GM18858 (cell line): ENCODE results near the gene SHC1.

Experiments
- ATAC-seq: cut with Tn5 transposase; IDR thresholded peaks from one replicate; pipeline ENCODE4 v1.9.1; 2021; ENCODE audit not compliant: unreplicated experiment

The SHC1 gene

DNA sequence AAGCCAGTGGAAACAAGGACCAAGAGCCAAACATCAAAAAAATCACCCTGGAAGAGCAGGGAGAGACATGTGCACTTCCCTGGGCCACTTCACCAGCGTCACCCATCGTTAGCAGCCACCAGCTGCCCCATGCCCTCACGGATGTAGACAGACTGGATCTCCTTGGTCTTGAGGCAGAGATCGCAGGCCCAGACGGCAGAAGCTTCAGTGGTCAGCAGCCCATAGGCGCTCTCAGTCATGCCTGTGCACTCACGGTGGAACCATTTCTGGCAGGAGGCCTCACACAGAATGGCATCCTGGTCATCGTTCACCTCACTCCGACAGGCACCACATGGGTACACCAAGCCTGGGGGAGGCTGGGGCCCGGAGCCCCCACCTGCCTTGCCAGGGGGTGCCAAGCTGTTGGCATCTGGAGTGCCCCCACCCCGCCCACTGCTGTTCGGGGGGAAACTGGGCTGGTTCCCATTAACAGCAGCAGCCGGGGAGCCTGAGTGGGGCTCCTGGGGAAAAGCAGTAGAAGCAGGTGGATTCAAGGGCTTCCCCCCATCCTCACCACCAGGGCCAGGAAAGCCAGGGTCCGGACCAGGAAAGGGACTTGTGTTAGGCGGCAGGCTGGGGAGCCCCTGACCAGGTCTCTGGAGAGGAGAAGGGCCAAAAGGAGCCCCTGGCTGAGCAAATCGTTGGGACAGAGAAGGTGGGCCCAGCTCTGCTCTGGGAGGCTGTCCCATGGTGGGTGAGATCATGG lies 11.7 kb downstream of the SHC1 start:
- ATAC-seq = no peak

DNA sequence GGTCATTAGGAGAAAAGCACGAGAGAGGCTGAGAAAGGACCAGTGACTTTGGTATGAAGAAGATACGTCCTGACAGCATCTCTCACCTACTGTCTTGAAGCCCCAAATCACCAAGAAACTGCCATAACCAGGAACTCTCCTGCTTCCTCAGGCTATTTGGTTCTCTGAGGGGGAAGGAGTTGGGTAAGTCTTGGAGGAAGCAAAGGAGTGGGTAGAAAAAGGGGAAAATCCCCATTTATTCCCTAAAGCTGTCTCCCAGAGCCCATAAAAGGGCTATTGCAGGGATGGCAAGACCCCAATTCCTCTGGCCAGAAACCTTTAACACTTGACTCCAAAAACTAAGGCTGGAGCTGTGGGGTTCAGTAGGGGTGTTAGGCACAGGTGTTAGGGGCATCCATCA lies 12.5 kb downstream of the SHC1 start:
- no peak for ATAC-seq

DNA sequence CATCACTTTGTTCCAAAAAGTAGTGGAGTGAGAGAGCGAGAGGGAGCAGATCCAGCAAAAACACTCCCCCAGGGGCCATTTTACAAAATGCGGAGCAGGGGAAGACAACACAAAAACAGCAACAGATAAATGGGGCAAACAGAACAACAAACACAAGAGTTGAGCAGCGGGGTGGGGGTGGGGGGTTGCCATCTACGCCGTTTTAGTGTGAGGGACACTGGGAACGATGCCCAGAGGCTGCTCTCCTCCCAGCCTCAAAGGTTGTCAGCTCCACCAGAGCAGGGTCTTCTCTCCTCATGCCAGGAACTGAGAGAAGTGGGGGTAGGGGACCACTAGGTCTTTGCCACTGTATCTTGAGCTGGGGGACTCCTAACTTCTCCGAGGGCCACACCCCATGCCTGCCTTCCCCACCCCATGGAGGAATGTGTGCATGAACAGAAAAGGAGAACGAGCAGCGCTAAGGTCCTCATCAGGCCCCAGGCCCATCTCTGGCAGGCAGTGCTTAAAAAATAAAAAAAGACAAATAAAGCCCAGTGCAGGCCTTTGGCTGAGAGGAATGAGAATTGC lies 13.4 kb downstream of the SHC1 start:
- no peak for ATAC-seq

DNA sequence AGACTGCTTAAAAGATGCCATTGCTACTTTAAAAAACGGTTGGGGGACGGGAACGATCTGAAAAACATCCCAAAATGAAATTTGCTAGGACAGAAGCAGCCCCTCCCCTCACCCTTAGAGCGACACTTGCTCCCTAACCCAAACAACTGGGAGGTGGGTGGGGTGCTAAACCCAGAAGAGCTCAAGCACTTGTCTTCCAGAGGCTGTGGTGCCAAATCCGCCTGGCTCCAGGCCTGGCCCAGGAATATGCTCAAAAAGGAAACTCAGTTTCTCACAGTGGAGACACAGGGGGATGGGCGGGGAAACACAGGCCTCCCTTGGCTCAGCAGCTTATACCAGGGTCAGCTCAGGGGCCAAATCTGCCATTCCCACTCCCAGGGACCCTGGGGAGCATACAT lies 14.0 kb downstream of the SHC1 start:
- no peak for ATAC-seq

GRCh38 chr1:154955718-154956543 lies 14.6 kb downstream of the SHC1 start, which contains the start of gene PBXIP1:
Gene PBXIP1 (minus strand): TSS chr1:154956099. CDS start chr1:154953721, 2,378 bp downstream.
- ATAC-seq = peak; percentile 39

DNA sequence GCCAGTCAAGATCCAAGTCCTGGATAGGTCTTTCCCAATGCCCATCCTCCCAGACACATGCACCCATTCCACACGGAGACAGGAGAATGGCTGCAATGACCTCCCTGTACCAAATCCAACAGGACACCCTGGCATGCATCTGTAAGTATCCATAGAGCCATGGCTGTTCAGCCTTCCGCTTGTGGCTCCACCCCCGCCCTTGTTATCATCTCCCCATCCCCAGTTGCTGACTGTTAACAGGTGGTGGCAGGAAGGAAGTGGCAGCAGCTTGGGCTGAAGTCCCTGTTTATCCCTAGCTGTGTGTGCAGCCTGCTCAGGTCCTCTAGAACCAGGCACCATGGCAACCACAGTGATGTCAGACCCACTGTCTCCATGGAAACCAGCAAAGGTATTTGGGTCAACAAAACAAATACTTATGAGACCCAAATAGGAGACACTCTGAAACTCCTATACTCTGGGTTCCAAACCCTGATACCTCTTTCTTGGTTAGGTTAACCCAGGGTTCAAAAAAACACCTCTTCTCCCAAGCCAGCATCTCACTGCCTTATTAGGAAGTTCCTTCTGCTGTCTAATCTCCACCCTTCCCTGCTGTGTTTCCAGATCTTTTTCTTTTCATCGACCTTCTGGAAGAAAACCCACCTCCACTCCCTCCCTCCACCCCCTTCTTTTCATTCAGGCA lies 15.4 kb downstream of the SHC1 start:
- ATAC-seq = no peak

DNA sequence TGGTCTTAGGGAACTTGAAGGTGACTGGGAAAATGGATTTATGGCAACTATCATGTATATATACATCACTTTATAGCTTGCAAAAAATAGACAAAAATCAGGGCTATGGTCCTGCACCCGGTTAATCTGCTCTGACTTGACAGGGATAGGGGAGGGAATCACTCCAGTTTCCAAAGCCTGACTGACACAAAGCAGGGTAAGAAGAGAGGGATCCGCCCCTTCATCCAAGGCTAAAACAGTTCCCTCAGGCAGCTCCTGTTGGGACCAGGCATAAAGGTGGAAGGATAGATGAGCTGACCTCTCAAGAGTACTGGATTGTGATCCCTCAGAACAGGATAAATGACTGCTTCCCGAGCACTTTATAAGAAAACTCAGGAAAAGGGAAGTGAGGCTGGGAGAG lies 16.0 kb downstream of the SHC1 start:
- ATAC-seq = no peak

- no peak for ATAC-seq
Measured at GRCh38 chr1:154953611-154954038, 16.9 kb downstream of the SHC1 start.

GRCh38 chr1:154952664-154953063 lies 17.9 kb downstream of the SHC1 start:
- ATAC-seq = no peak

- ATAC-seq = no peak
Measured at GRCh38 chr1:154951901-154952657, 18.5 kb downstream of the SHC1 start.

DNA sequence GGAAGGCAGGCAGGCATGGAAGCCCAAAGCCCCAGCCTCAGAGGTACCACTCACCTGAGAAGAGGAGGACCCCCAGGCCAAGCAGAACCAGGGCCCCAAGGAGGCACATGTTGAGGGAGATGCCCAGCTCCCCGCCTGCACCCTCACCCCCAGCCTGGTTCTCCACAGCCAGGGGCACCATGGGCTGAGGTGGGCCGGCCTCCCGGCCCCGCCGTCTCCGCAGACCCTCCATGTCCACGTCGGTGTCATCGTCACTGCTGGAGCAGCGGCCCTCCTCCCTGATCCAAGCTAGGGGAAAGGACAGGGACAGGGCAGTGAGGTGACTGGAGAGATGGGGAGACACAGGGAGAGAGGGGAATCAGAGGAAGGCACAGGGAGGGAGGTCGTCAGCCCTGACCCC lies 22.5 kb downstream of the SHC1 start:
- ATAC-seq = no peak

DNA sequence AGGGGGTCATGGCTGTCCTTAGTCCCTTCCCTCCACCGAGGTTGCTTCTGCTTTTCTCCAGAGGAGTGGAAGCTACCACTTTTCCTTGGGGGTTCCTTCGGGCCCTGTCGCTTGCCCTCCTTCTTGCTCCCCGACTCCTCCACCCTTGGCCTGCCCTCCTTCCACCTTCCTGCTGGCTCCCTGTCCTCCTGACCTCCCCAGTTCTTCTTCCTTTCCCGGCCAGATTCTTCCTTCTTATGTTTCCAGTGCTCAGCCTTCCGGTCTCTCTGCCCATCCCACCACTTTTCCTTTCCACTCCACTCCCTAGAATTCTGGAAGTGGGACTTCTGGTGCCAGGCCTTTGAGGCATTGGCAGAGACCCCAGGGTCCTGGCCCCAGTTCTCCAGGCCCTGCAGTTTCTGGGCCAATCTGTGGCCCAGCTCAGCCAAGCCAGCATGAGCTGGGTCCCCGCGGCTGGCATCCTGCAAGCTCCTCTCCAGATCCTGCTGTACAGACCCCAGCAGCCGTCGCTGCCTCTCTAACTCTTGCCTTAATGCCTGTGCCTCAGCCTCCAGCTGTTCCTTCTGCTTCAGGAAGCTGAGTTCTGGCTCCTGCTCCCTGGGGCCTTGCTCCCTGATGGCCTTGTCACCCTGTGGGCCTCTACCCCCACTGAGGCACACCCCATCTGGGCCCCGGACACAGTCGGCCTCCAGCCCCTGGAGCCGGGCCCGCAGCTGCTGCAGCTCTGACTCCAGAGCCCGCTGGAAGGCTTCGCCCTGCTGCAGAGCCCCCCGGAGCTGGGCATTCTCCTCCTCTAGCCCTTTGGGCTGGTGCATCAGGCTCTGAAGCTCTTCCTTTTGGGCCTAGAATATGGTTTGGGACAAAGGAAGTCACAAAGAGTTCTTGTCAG lies 24.3 kb downstream of the SHC1 start:
- ATAC-seq = no peak

- no peak for ATAC-seq
Measured at GRCh38 chr1:154945160-154945961, 25.2 kb downstream of the SHC1 start.

DNA sequence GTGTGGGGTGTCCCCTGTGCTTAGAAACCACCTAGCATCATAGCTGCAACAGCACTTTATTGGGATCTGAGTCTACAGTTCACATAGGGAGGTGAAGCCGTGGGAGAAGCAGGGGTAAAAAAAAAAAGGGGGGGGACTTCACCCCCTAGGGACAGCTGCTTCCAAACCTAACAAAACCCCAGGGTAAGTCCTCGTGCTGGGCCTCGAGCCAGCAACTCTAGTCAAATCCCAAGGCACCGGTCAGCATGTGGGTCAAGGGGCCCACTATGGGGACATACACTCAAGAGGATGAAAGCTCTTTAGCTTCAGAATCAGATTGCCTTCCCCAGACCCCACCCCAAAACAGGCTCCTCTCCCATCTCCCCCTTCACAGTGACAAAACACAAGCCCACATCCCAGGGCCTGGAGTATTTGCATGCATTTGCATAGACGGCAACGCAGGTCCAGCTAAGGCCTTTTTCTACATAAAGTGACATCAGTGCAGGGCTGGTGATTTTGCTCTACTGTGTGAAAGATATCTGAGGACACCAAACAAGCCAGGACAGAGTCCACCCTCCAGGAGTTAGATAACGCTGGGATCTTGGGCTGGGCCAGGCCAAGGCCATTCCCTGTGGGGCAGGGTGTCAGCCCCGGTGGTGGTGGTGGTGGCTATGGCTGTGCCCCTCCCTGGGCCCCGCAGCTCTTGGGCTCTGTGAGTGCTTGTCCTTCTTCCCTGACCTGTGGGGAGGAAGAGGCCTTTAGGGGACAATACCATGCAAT lies 26.0 kb downstream of the SHC1 start:
- no peak for ATAC-seq

- no peak for ATAC-seq
Measured at GRCh38 chr1:154943649-154944400, 26.7 kb downstream of the SHC1 start.

DNA sequence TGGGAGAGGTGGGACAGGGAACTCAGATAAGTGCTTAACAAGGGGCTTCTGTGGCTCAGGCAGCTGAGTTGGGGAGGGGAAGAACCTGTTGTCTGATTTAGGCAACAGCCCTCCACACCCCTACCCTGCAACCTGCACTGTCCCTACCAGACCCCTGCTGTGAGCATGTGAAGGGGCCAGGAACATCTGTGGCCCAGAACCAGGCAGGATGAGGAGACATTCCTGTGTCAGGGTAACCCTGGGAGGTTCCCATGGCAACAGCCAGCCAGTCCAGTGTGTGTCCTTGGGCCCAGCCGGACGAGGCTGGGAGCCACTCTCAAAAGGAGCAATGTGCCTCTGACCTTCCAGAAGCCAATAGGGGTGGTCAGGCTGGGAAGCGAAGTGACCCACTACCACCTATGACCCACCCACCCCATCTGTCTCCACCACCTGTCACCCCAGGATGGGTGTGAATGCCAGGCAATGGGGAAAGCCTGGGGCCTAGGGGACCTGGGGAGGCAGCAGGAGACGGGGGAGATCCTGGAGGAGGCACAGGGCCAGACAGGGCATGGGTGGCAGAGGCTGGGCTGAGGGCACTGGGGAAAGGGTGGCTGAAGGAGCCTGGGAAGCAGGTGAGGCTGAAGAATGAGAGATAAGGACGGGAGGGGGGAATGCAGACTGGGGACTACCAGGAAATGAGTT lies 29.1 kb downstream of the SHC1 start:
- ATAC-seq = no peak
